Fibroblast of upper back skin (primary cell): ENCODE measurements around the gene OR4Q3.
"Not testable (repeated sequence)": the region's sequence is repeated elsewhere in the genome, so short reads cannot be mapped to it uniquely, and the experiment has no call there.

Experiments used
- DNase-seq: peaks from one replicate; pipeline ENCODE4 v3.0.0-alpha.2; 2013

OR4Q3 gene

GRCh38 chr14:19743256-19743655 lies at the start of gene OR4Q3:
Gene OR4Q3, plus strand, starts transcription at chr14:19743571.
- DNase-seq: no peak

- no peak for DNase-seq
These were observed 14.0 kb upstream of the OR4Q3 start for GRCh38 chr14:19729359-19729758.

DNA sequence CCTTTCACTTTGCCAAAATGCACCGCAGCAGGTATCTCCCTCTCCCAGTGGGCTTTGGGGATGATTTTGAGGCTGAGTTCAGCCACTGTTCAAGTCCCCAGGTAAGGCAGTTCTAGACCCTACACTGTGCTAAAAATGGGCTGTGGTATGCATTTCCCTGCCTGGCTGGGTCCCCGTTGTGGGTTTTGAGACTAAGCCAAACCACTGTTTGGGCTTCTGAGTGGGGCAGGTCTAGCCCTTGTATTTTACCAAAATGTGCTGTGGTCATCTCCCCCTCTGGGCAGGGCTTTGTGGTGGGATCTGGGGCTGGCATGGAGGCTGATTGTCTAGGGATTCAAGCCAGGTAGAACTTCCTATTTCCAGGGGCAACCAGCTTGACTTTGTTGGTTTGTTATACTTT lies 13.6 kb upstream of the OR4Q3 start:
- no peak for DNase-seq

- DNase-seq: not testable (repeated sequence)
These were observed 9.5 kb upstream of the OR4Q3 start for GRCh38 chr14:19733893-19734292.

- DNase-seq: not testable (repeated sequence)
These were observed 8.9 kb downstream of the OR4Q3 start for GRCh38 chr14:19752316-19752715.

- no peak for DNase-seq
These were observed 10.8 kb downstream of the OR4Q3 start for GRCh38 chr14:19754172-19754571.

DNA sequence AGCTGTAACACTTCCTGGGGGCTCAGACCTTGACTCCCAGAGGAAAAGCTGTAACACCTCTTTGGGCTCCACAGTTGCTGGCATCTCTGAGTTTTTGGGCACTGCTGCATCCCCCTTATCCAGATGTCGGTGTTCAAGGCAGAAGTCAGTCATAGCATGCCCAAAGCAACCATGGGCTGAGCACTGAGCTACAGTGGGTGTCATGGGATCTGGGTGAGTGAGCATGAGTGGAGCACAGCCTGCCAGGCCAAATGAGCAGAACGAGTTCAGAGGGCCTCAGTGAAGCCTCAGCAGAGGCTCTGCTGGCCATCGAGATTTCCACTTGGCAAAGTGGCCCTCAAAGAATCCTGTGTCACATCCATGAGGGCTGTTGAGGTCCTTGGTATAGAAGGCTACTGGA lies 28.1 kb downstream of the OR4Q3 start:
- not testable (repeated sequence) for DNase-seq

GRCh38 chr14:19771895-19772430 lies 28.6 kb downstream of the OR4Q3 start:
- DNase-seq: no peak

DNA sequence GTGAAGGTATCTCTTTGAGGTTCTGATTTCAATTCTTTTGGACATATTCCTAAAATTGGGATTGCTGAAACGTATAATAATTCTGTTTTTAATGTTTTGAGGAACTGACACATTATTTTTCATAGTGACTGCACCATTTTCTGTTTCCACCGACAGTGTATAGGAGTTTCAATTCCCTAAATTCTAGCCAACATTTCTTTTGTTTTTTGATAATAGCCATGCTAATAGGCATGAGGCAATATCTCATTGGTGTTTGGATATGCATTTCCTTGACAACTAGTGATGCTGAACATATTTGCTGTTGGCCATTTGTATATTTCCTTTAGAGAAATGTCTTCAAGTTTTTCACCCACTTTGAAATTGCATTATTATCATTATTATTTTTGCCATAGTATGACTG lies 29.1 kb downstream of the OR4Q3 start:
- not testable (repeated sequence) for DNase-seq

GRCh38 chr14:19773204-19773603 lies 29.8 kb downstream of the OR4Q3 start, which contains the start of gene OR4M1:
Gene OR4M1, plus strand, starts transcription at chr14:19773504. Its CDS starts 6,819 bp downstream, at chr14:19780323.
- DNase-seq: not testable (repeated sequence)

DNA sequence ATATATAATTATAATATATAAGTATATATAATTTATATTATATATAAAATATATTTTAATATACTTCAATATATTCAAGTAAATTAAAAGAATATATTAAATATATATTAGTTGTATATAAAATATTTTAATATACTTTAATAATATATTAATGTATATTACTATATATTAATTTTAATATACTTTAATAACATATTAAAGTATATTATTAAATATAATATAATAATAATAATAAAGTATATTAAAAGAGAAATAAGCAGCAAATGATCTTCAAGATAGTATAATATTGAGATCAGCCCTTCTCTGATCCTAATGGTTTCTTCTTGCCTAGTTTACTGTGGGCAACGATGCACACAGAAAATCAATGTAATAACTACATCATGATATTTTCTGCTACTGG lies 32.2 kb downstream of the OR4Q3 start:
- DNase-seq: no peak

DNA sequence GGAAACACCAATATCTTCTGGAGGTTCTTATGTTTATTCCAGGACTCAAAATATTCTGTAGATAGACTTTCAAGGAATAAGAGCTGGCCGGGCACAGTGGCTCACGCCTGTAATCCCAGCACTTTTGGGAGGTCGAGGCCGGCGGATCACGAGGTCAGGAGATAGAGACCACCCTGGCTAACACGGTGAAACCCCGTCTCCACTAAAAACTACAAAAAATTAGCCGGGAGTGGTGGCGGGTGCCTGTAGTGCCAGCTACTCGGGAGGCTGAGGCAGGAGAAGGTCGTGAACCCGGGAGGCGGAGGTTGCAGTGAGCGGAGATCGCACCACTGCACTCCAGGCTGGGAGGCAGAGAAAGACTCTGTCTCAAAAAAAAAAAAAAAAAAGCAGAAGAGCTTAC lies 42.5 kb downstream of the OR4Q3 start:
- not testable (repeated sequence) for DNase-seq

DNA sequence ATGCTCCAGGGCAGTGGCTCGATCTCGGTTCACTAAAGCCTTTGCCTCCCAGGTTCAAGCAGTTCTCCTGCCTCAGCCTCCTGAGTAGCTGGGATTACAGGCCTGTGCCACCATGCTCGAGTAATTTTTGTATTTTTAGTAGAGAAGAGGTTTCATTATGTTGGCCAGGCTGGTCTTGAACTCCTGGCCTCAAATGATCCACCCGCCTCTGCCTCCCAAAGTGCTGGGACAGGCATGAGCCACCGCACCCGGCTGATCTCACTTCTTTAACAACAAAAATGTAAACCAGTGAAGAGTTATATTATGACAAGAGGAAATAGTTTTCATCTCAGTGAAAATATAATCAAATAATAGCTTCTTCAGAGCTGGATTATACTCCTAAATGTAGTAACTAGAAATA lies 43.9 kb downstream of the OR4Q3 start:
- DNase-seq: not testable (repeated sequence)

- DNase-seq: not testable (repeated sequence)
These were observed 44.8 kb downstream of the OR4Q3 start for GRCh38 chr14:19788150-19788549.

DNA sequence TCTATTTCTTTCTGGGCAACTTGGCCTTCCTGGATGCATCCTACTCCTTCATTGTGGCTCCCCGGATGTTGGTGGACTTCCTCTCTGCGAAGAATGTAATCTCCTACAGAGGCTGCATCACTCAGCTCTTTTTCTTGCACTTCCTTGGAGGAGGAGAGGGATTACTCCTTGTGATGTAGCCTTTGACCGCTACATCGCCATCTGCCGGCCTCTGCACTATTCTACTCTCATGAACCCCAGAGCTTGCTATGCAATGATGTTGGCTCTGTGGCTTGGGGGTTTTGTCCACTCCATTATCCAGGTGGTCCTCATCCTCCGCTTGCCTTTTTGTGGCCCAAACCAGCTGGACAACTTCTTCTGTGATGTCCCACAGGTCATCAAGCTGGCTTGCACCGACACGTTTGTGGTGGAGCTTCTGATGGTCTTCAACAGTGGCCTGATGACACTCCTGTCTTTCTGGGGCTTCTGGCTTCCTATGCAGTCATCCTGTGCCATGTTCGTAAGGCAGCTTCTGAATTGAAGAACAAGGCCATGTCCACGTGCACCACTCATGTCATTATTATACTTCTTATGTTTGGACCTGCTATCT lies 53.2 kb downstream of the OR4Q3 start:
- not testable (repeated sequence) for DNase-seq
